GM12878 (cell line): ENCODE data around the gene PDPK1. TPM values are rescaled to one million over a fixed set of nuclear protein-coding genes. Genes with fewer than 3 reads are reported as not detected.

Experiments
- BMI1 ChIP-seq: fragments of 450-650 bp; IDR thresholded peaks from 2 replicates; pipeline ENCODE4 v1.6.1; 2016; ENCODE audit warnings: mild to moderate bottlenecking, moderate library complexity, borderline replicate concordance
- CBX5 ChIP-seq: sonication (generic); IDR thresholded peaks from 2 replicates; pipeline ENCODE4 v1.6.1; 2016; ENCODE audit warnings: low read depth, moderate library complexity, mild to moderate bottlenecking, inconsistent platforms
- CEBPB ChIP-seq, 2 experiments: fragments of 150-350 bp in 1 of 2; IDR thresholded peaks; 2 replicates each; pipeline ENCODE4 v1.6.1; 2012 to 2014; ENCODE audit warnings: low read depth in 2 of 2, low read length in 2 of 2, borderline replicate concordance in 1 of 2, inconsistent platforms in 1 of 2
- EED ChIP-seq: sonication (generic); IDR thresholded peaks from 2 replicates; pipeline ENCODE4 v1.6.1; 2016; ENCODE audit warnings: antibody characterized with exemption, low read depth
- ETV6 ChIP-seq, 2 experiments: fragments of 450-650 bp in 1 of 2; IDR thresholded peaks in 1 of 2; conservative IDR thresholded peaks in 1 of 2; 2 replicates each; pipeline ENCODE4 v1.6.1; 2014; ENCODE audit warnings: antibody characterized with exemption in 1 of 2, borderline replicate concordance in 1 of 2, low read depth in 1 of 2, mild to moderate bottlenecking in 1 of 2, moderate library complexity in 1 of 2
- HDAC2 ChIP-seq: fragments of 200-600 bp; sonication (generic); IDR thresholded peaks from 2 replicates; pipeline ENCODE4 v1.6.1; 2017
- HDAC6 ChIP-seq: fragments of 200-600 bp; sonication (generic); IDR thresholded peaks from one replicate; pipeline ENCODE4 v1.8.0; 2017; ENCODE audit warnings: antibody characterized with exemption; ENCODE audit not compliant: unreplicated experiment
- IKZF2 ChIP-seq, 2 experiments: fragments of 450-650 bp; IDR thresholded peaks; 2 replicates each; pipeline ENCODE4 v1.6.1; 2017; ENCODE audit warnings: mild to moderate bottlenecking in 2 of 2, moderate library complexity in 2 of 2
- MXI1 ChIP-seq: fragments of 150-350 bp; IDR thresholded peaks from 2 replicates; pipeline ENCODE4 v1.6.1; 2011; ENCODE audit warnings: low read depth, mild to moderate bottlenecking, inconsistent platforms, low read length, improper control_type of control experiment
- NFYB ChIP-seq: IDR thresholded peaks from 2 replicates; pipeline ENCODE4 v1.6.1; 2011; ENCODE audit warnings: low read depth, mild to moderate bottlenecking, low read length, improper control_type of control experiment, moderate library complexity; ENCODE audit not compliant: insufficient read depth
- NR2C2 ChIP-seq: IDR thresholded peaks from 2 replicates; pipeline ENCODE4 v1.6.1; 2011; ENCODE audit warnings: borderline replicate concordance, low read depth; ENCODE audit not compliant: control insufficient read depth, insufficient read length
- POLR2AphosphoS5 ChIP-seq: IDR thresholded peaks from 2 replicates; pipeline ENCODE4 v1.6.1; 2011; ENCODE audit warnings: mild to moderate bottlenecking, low read length, inconsistent platforms
- SIX5 ChIP-seq: IDR thresholded peaks from 2 replicates; pipeline ENCODE4 v1.6.1; 2011; ENCODE audit warnings: mild to moderate bottlenecking, low read depth, low read length, moderate library complexity; ENCODE audit not compliant: severe bottlenecking
- SMC3 ChIP-seq: IDR thresholded peaks from 2 replicates; pipeline ENCODE4 v1.6.1; 2011; ENCODE audit warnings: low read length, improper control_type of control experiment, borderline replicate concordance
- SUPT20H ChIP-seq: IDR thresholded peaks from 2 replicates; pipeline ENCODE4 v1.6.1; 2011; ENCODE audit warnings: low read depth, mild to moderate bottlenecking, low read length, moderate library complexity, borderline replicate concordance; ENCODE audit not compliant: control insufficient read depth
- YBX1 ChIP-seq: fragments of 450-650 bp; IDR thresholded peaks from 2 replicates; pipeline ENCODE4 v1.6.1; 2016; ENCODE audit warnings: antibody characterized with exemption
- YY1 ChIP-seq: IDR thresholded peaks from 2 replicates; pipeline ENCODE4 v1.6.1; 2011; ENCODE audit warnings: low read depth, mild to moderate bottlenecking, low read length
- polyA plus RNA-seq, 11 experiments: library from polyadenylated mRNA; depleted of rRNA in 4 of 11; unstranded in 6 of 11; stranded (reverse) in 5 of 11; fragments of >200 nt; fragmentation: Nextera tagmentation in 4 of 11; fragmentation: Illumina TruSeq in 1 of 11; extraction: Ambion mirVana in 4 of 11; extraction: Trizol in 1 of 11; gene quantifications; 1 replicate in 1 of 11; 2 replicates in 10 of 11; pipeline versions ENCODE4 v1.2.1 to v1.2.3, GENCODE V29; 2011 to 2016; ENCODE audit warnings: inconsistent platforms in 2 of 11, missing spikeins in 2 of 11, low read depth in 1 of 11
- total RNA-seq, 4 experiments: library from RNA; depleted of rRNA in 3 of 4; stranded (reverse); fragments of >200 nt in 3 of 4; fragmentation: Illumina TruSeq in 1 of 4; extraction: Trizol in 1 of 4; gene quantifications; 2 replicates each; pipeline versions ENCODE4 v1.2.1 to v1.2.3, GENCODE V29; 2013 to 2021
- TF ChIP-seq, protein P1 (sequence below): fragments of 450-650 bp; formaldehyde crosslinking; IDR thresholded peaks from 2 replicates; pipeline ENCODE4 v1.4.0; 2020; ENCODE audit warnings: mild to moderate bottlenecking, moderate library complexity
- TF ChIP-seq, protein P2 (sequence below): fragments of 450-650 bp; formaldehyde crosslinking; IDR thresholded peaks from 2 replicates; pipeline ENCODE4 v1.5.0; 2022; ENCODE audit warnings: mild to moderate bottlenecking, missing genetic modification characterization
- TF ChIP-seq, protein P3 (sequence below): IDR thresholded peaks from 2 replicates; pipeline ENCODE4 v1.6.1; 2011; ENCODE audit warnings: mild to moderate bottlenecking, low read depth, low read length, moderate library complexity; ENCODE audit not compliant: insufficient replicate concordance

Gene PDPK1
- total and polyA plus RNA-seq, 10 of the 15 experiments (the other 5 are each of a cell fraction or from before 2014, with no cell fraction given) = 3.9 to 41.3 (median 25.5) TPM

DNA sequence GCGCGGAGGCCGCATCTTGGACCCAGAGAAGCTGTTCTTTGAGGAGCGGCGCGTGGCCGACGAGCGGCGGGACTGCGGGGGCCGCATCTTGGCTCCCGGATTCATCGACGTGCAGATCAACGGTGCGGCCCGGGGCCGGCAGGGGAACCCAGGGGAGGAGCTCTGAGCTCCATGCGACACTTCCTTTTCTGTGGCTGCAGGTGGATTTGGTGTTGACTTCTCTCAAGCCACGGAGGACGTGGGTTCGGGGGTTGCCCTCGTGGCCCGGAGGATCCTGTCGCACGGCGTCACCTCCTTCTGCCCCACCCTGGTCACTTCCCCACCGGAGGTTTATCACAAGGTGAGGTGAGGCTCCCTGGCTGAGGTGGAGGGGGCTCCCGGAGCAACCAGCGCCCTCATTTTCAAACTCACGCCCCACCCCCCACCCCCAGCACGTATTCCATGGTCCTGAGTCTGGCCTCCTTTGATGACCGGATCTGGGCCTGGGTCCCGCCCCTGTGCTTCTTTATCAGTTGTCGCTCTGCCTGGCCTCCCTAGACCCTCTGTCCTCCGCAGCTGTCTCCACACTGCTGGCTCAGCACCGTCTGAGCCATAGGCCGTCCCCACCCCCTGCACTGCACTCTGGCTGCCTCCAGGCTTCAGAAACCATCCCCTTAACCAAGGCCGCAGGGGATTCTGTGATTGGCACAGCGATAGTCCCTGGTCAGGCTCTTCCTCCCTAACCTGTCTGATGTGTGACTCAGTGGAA lies 16.9 kb upstream of the PDPK1 start (continued):
- no peak for TF ChIP-seq SIX5
- no peak for TF ChIP-seq YY1
- no peak for TF ChIP-seq BMI1
- no peak for TF ChIP-seq HDAC2
- TF ChIP-seq, protein P1, sequence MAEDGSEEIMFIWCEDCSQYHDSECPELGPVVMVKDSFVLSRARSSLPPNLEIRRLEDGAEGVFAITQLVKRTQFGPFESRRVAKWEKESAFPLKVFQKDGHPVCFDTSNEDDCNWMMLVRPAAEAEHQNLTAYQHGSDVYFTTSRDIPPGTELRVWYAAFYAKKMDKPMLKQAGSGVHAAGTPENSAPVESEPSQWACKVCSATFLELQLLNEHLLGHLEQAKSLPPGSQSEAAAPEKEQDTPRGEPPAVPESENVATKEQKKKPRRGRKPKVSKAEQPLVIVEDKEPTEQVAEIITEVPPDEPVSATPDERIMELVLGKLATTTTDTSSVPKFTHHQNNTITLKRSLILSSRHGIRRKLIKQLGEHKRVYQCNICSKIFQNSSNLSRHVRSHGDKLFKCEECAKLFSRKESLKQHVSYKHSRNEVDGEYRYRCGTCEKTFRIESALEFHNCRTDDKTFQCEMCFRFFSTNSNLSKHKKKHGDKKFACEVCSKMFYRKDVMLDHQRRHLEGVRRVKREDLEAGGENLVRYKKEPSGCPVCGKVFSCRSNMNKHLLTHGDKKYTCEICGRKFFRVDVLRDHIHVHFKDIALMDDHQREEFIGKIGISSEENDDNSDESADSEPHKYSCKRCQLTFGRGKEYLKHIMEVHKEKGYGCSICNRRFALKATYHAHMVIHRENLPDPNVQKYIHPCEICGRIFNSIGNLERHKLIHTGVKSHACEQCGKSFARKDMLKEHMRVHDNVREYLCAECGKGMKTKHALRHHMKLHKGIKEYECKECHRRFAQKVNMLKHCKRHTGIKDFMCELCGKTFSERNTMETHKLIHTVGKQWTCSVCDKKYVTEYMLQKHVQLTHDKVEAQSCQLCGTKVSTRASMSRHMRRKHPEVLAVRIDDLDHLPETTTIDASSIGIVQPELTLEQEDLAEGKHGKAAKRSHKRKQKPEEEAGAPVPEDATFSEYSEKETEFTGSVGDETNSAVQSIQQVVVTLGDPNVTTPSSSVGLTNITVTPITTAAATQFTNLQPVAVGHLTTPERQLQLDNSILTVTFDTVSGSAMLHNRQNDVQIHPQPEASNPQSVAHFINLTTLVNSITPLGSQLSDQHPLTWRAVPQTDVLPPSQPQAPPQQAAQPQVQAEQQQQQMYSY (CRISPR knock-in tag) = no peak
- TF ChIP-seq POLR2AphosphoS5 = peak; percentile 0; the same call in 1 of the 2 replicates
- no peak for TF ChIP-seq NFYB
- TF ChIP-seq, protein P2, sequence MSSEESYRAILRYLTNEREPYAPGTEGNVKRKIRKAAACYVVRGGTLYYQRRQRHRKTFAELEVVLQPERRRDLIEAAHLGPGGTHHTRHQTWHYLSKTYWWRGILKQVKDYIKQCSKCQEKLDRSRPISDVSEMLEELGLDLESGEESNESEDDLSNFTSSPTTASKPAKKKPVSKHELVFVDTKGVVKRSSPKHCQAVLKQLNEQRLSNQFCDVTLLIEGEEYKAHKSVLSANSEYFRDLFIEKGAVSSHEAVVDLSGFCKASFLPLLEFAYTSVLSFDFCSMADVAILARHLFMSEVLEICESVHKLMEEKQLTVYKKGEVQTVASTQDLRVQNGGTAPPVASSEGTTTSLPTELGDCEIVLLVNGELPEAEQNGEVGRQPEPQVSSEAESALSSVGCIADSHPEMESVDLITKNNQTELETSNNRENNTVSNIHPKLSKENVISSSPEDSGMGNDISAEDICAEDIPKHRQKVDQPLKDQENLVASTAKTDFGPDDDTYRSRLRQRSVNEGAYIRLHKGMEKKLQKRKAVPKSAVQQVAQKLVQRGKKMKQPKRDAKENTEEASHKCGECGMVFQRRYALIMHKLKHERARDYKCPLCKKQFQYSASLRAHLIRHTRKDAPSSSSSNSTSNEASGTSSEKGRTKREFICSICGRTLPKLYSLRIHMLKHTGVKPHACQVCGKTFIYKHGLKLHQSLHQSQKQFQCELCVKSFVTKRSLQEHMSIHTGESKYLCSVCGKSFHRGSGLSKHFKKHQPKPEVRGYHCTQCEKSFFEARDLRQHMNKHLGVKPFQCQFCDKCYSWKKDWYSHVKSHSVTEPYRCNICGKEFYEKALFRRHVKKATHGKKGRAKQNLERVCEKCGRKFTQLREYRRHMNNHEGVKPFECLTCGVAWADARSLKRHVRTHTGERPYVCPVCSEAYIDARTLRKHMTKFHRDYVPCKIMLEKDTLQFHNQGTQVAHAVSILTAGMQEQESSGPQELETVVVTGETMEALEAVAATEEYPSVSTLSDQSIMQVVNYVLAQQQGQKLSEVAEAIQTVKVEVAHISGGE (CRISPR knock-in tag) = no peak
- TF ChIP-seq YBX1 = no peak
- no peak for TF ChIP-seq EED
- no peak for TF ChIP-seq SUPT20H
- TF ChIP-seq NR2C2 = no peak
- no peak for TF ChIP-seq CEBPB (IDR thresholded peaks at IDR 0.05; ENCODE audit: borderline replicate concordance in 1 of 2, low read depth in 2 of 2, low read length in 2 of 2)
- TF ChIP-seq, protein P3, sequence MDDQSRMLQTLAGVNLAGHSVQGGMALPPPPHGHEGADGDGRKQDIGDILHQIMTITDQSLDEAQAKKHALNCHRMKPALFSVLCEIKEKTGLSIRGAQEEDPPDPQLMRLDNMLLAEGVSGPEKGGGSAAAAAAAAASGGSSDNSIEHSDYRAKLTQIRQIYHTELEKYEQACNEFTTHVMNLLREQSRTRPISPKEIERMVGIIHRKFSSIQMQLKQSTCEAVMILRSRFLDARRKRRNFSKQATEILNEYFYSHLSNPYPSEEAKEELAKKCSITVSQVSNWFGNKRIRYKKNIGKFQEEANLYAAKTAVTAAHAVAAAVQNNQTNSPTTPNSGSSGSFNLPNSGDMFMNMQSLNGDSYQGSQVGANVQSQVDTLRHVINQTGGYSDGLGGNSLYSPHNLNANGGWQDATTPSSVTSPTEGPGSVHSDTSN = no peak
- no peak for TF ChIP-seq IKZF2 (IDR thresholded peaks at IDR 0.05)
- TF ChIP-seq MXI1 = no peak
- no peak for TF ChIP-seq ETV6 (conservative IDR thresholded peaks at IDR 0.05 in 1 of 2, IDR thresholded peaks at IDR 0.05 in 1 of 2; ENCODE audit: borderline replicate concordance in 1 of 2, low read depth in 1 of 2)
- no peak for TF ChIP-seq CBX5
- TF ChIP-seq SMC3 = 0 out of 2 replicates have a peak, but pooled peaks have one; percentile 2
- TF ChIP-seq HDAC6 = no peak
